K562 (cell line): ENCODE data around the gene NADSYN1. TPM values are rescaled to one million over a fixed set of nuclear protein-coding genes. Genes with fewer than 3 reads are reported as not detected.

Source experiments
- ATAC-seq: fragments of 200-7000 bp; cut with Tn5 transposase; 3 replicates; pipeline ENCODE4 v1.9.1; 2020; ENCODE audit warnings: moderate library complexity
- BruUV-seq: library from RNA; stranded (reverse); fragments of 400-500 nt; replicated peaks from 2 replicates; lab custom pipeline; 2021; lab: Mats Ljungman, UMichigan
- CTCF ChIA-PET: fragments of 300-600 bp; formaldehyde crosslinking; extraction: SDS; loops from one replicate; lab custom pipeline; 2021; ENCODE audit warnings: low intra/inter-chr PET ratio; lab: Yijun Ruan, JAX
- POLR2A ChIA-PET: fragments of 300-600, 350-650 bp; sonication (Branson Sonifier 250); formaldehyde crosslinking; extraction: SDS; loops from one replicate; lab custom pipeline; 2021; ENCODE audit warnings: antibody characterized with exemption, inconsistent platforms; lab: Yijun Ruan, JAX
- DNase-seq, 4 experiments: peaks; one replicate each; pipeline versions ENCODE4 v3.0.0 to v3.0.0-alpha.2; 2011 to 2018; ENCODE audit warnings: low spot score in 3 of 4, mixed read lengths in 3 of 4; ENCODE audit errors: extremely low read depth in 1 of 4
- FAIRE-seq: peaks from 2 replicates; lab custom pipeline; 2011; peaks lifted over from hg19 to GRCh38; lab: Jason Lieb, UNC
- H2AFZ ChIP-seq: 2 replicates; pipeline ENCODE4 v1.6.0; 2011; ENCODE audit warnings: low read depth, low read length, control low read depth, inconsistent platforms
- H3K27ac ChIP-seq: fragments of 200-600 bp; 3 replicates; pipeline ENCODE4 v1.8.0; 2011; ENCODE audit warnings: low read depth, mild to moderate bottlenecking, control low read depth, inconsistent platforms, low read length, moderate library complexity, mixed read lengths; ENCODE audit errors: extremely low read depth
- H3K27me3 ChIP-seq, 2 experiments: fragments of 300-600 bp in 1 of 2; 2 replicates in 1 of 2; 3 replicates in 1 of 2; pipeline versions ENCODE4 v1.6.0 to v1.8.0; 2011; ENCODE audit warnings: inconsistent platforms in 2 of 2, low read length in 2 of 2, mild to moderate bottlenecking in 1 of 2, mixed read lengths in 1 of 2, moderate library complexity in 1 of 2; ENCODE audit not compliant: control insufficient read depth in 2 of 2, insufficient read depth in 2 of 2
- H3K36me3 ChIP-seq: fragments of 300-600 bp; 3 replicates; pipeline ENCODE4 v1.8.0; 2011; ENCODE audit warnings: mild to moderate bottlenecking, low read length, inconsistent platforms; ENCODE audit not compliant: control insufficient read depth, insufficient read depth
- H3K4me1 ChIP-seq, 2 experiments: fragments of 200-600 bp in 1 of 2; replicated peaks in 1 of 2; 2 replicates in 1 of 2; 3 replicates in 1 of 2; pipeline versions ENCODE4 v1.5.1 to v1.8.0; 2011; ENCODE audit warnings: inconsistent platforms in 2 of 2, low read length in 2 of 2, mild to moderate bottlenecking in 1 of 2, mixed read lengths in 1 of 2, moderate library complexity in 1 of 2; ENCODE audit not compliant: control insufficient read depth in 2 of 2, insufficient read depth in 2 of 2
- H3K4me2 ChIP-seq: 2 replicates; pipeline ENCODE4 v1.6.1; 2011; ENCODE audit warnings: low read length, control low read depth, inconsistent platforms, mixed read lengths; ENCODE audit not compliant: insufficient read depth
- H3K4me3 ChIP-seq: fragments of 200-600 bp; sonication (generic), shearing (Covaris generic); 2 replicates; pipeline ENCODE4 v1.5.1; 2016; ENCODE audit warnings: control low read depth, inconsistent platforms
- H3K79me2 ChIP-seq: fragments of 200-600 bp; 3 replicates; pipeline ENCODE4 v1.8.0; 2011; ENCODE audit warnings: low read length, inconsistent platforms; ENCODE audit not compliant: control insufficient read depth, insufficient read depth
- H3K9ac ChIP-seq, 2 experiments: 2 replicates each; pipeline versions ENCODE4 v1.6.0 to v1.6.1; 2011; ENCODE audit warnings: low read depth in 2 of 2, low read length in 2 of 2, control low read depth in 1 of 2, inconsistent platforms in 1 of 2, mild to moderate bottlenecking in 1 of 2, mixed read lengths in 1 of 2; ENCODE audit not compliant: insufficient read depth in 1 of 2
- H3K9me1 ChIP-seq: one replicate; pipeline ENCODE4 v1.6.0; 2011; ENCODE audit warnings: inconsistent platforms, mild to moderate bottlenecking, low read length, moderate library complexity; ENCODE audit not compliant: control insufficient read depth, insufficient read depth
- H3K9me3 ChIP-seq: replicated peaks from 2 replicates; pipeline ENCODE4 v1.5.1; 2011; ENCODE audit warnings: low read depth, low read length, inconsistent platforms; ENCODE audit not compliant: control insufficient read depth, insufficient read depth
- H4K20me1 ChIP-seq: replicated peaks from 2 replicates; pipeline ENCODE4 v1.6.1; 2011; ENCODE audit warnings: low read length, inconsistent platforms, mixed read lengths; ENCODE audit not compliant: control insufficient read depth, insufficient read depth
- BCL6 ChIP-seq: fragments of 250-450 bp; sonication (Bioruptor Pico); IDR thresholded peaks from 2 replicates; pipeline ENCODE4 v1.4.0; 2020
- CBFA2T2 ChIP-seq: fragments of 450-650 bp; conservative IDR thresholded peaks from 2 replicates; pipeline ENCODE4 v1.6.1; 2017; ENCODE audit warnings: mild to moderate bottlenecking
- CTBP1 ChIP-seq: fragments of 450-650 bp; IDR thresholded peaks from 2 replicates; pipeline ENCODE4 v1.6.1; 2016; ENCODE audit warnings: borderline replicate concordance
- KDM5B ChIP-seq: fragments of 200-600 bp; sonication (generic); IDR thresholded peaks from 2 replicates; pipeline ENCODE4 v1.6.1; 2012; ENCODE audit warnings: low read depth, mild to moderate bottlenecking, moderate library complexity, low read length, control low read depth, inconsistent platforms; ENCODE audit not compliant: insufficient replicate concordance
- NUFIP1 ChIP-seq: fragments of 450-650 bp; IDR thresholded peaks from 2 replicates; pipeline ENCODE4 v1.6.1; 2018; ENCODE audit not compliant: partially characterized antibody
- RFX5 ChIP-seq: IDR thresholded peaks from 2 replicates; pipeline ENCODE4 v1.6.1; 2011; ENCODE audit warnings: low read depth, mild to moderate bottlenecking, improper control_type of control experiment, low read length
- SMAD3 ChIP-seq: fragments of 450-650 bp; formaldehyde crosslinking; conservative IDR thresholded peaks from 2 replicates; pipeline ENCODE4 v1.4.0; 2020; ENCODE audit warnings: mild to moderate bottlenecking
- ZC3H4 ChIP-seq: sonication (generic); formaldehyde crosslinking; IDR thresholded peaks from 2 replicates; pipeline ENCODE4 v1.9.0; 2021; ENCODE audit warnings: missing genetic modification reagents, borderline replicate concordance
- ZNF780A ChIP-seq: fragments of 250-450 bp; sonication (Bioruptor Pico); IDR thresholded peaks from 2 replicates; pipeline ENCODE4 v1.5.0; 2021; ENCODE audit warnings: mild to moderate bottlenecking
- WGBS: fragments of 100-300 bp; shearing (Covaris generic); methylation state at CpG from one replicate; pipeline ENCODE4 v1.1.6; 2016; ENCODE audit warnings: low coverage, mixed read lengths; ENCODE audit not compliant: insufficient coverage; ENCODE audit errors: missing lambda C conversion rate; 5-methylcytosine and 5-hydroxymethylcytosine counted together
- in situ Hi-C: fragments of 300-500 bp; cut with MboI; formaldehyde crosslinking; loops from 4 replicates; pipeline ENCODE4 v1.15.0; 2018; ENCODE audit warnings: inconsistent platforms, mixed read lengths
- intact Hi-C: fragments of 100-400 bp; cut with micrococcal nuclease; formaldehyde crosslinking; loops from 2 replicates; pipeline ENCODE4 v1.14.2; 2022
- polyA plus RNA-seq, 8 experiments: library from polyadenylated mRNA; depleted of rRNA in 4 of 8; stranded (reverse) in 5 of 8; unstranded in 3 of 8; fragments of >200 nt; fragmentation: Nextera tagmentation in 2 of 8; fragmentation: Illumina TruSeq in 1 of 8; extraction: Ambion mirVana in 2 of 8; extraction: Trizol in 1 of 8; gene quantifications; 2 replicates each; pipeline versions ENCODE4 v1.2.1 to v1.2.3, GENCODE V29; 2011 to 2014; ENCODE audit warnings: inconsistent platforms in 1 of 8, missing spikeins in 1 of 8
- total RNA-seq, 7 experiments: library from RNA; depleted of rRNA in 6 of 7; stranded (reverse); fragments of >200 nt in 6 of 7; fragmentation: Illumina TruSeq in 2 of 7; extraction: Trizol in 2 of 7; gene quantifications; 2 replicates each; pipeline versions ENCODE4 v1.2.1 to v1.2.3, GENCODE V29; 2011 to 2021; ENCODE audit warnings: low replicate concordance in 1 of 7
- TF ChIP-seq, protein P1 (sequence below): fragments of 250-450 bp; sonication (Bioruptor Pico); IDR thresholded peaks from 2 replicates; pipeline ENCODE4 v1.8.0; 2021; ENCODE audit warnings: borderline replicate concordance, mild to moderate bottlenecking, moderate library complexity; ENCODE audit not compliant: poor library complexity, severe bottlenecking
- TF ChIP-seq, protein P2 (sequence below): sonication (generic); formaldehyde crosslinking; IDR thresholded peaks from 2 replicates; pipeline ENCODE4 v1.8.1; 2022; ENCODE audit warnings: missing genetic modification reagents
- TF ChIP-seq, protein P3 (sequence below): fragments of 250-450 bp; sonication (Bioruptor Pico); IDR thresholded peaks from 2 replicates; pipeline ENCODE4 v1.5.0; 2020; ENCODE audit warnings: mild to moderate bottlenecking
- TF ChIP-seq, protein P4 (sequence below), 2 experiments: fragments of 450-650 bp in 1 of 2; IDR thresholded peaks; 2 replicates each; pipeline ENCODE4 v1.6.1; 2011 to 2017; ENCODE audit warnings: low read depth in 2 of 2, antibody characterized with exemption in 1 of 2, borderline replicate concordance in 1 of 2, low read length in 1 of 2, mild to moderate bottlenecking in 1 of 2, mixed read lengths in 1 of 2; ENCODE audit not compliant: control insufficient read depth in 1 of 2

Gene NADSYN1
- total and polyA plus RNA-seq, 9 of the 15 experiments (the other 6 are each of a cell fraction or from before 2014, with no cell fraction given), result 12.7 to 57.3 (median 42.1) TPM

DNA sequence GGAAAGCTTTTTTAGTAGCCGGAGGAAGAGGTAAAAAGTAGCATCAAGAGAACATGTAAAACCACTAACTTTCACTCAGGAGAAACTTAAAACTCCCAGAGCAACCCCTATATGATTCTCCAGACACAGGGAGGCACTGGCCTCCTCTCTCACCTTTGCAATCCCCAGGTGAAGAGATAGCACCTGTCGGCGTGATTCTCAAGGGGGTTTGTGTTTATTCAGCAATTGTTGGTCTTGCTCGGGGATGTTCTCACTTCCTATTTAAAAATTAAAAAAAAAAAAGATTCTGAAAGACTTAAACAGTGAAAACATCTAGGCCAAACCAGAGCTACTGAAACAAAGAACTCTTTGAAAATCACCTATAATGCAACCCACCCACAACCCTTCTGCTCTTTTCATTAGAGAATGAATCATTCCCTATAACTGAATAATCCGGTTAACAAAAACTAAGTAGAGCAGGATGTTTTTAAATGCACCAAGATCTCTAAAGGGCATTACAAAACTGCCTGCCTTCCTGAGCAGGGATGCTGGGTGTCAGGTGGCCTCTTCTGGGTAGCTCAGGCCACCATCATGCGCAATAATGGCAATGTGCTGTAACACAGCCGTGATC lies 29.7 kb upstream of the NADSYN1 start:
- no peaks in the 10 kb centered on the region for H3K4me1 ChIP-seq
- in situ Hi-C loops (no loop called here), intact Hi-C loops (no loop called here)
- no peaks in the 10 kb centered on the region for H3K9me3 ChIP-seq
- H3K9ac ChIP-seq, result no peak overlapping the region
- 6% methylated on average over 7 of the region's 7 CpGs for WGBS
- no peak for TF ChIP-seq ZNF780A
- TF ChIP-seq, protein P1, sequence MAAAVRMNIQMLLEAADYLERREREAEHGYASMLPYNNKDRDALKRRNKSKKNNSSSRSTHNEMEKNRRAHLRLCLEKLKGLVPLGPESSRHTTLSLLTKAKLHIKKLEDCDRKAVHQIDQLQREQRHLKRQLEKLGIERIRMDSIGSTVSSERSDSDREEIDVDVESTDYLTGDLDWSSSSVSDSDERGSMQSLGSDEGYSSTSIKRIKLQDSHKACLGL (CRISPR knock-in tag), result no peak
- TF ChIP-seq KDM5B, result no peak
- TF ChIP-seq, protein P2, sequence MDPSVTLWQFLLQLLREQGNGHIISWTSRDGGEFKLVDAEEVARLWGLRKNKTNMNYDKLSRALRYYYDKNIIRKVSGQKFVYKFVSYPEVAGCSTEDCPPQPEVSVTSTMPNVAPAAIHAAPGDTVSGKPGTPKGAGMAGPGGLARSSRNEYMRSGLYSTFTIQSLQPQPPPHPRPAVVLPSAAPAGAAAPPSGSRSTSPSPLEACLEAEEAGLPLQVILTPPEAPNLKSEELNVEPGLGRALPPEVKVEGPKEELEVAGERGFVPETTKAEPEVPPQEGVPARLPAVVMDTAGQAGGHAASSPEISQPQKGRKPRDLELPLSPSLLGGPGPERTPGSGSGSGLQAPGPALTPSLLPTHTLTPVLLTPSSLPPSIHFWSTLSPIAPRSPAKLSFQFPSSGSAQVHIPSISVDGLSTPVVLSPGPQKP (CRISPR knock-in tag), result no peak
- no peak for TF ChIP-seq CBFA2T2
- TF ChIP-seq, protein P3, sequence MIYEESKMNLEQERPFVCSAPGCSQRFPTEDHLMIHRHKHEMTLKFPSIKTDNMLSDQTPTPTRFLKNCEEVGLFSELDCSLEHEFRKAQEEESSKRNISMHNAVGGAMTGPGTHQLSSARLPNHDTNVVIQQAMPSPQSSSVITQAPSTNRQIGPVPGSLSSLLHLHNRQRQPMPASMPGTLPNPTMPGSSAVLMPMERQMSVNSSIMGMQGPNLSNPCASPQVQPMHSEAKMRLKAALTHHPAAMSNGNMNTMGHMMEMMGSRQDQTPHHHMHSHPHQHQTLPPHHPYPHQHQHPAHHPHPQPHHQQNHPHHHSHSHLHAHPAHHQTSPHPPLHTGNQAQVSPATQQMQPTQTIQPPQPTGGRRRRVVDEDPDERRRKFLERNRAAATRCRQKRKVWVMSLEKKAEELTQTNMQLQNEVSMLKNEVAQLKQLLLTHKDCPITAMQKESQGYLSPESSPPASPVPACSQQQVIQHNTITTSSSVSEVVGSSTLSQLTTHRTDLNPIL, result no peak
- no peak for TF ChIP-seq ZC3H4
- no peak for TF ChIP-seq NUFIP1
- no peak for TF ChIP-seq SMAD3 (CRISPR knock-in tag)
- TF ChIP-seq RFX5, result no peak
- TF ChIP-seq CTBP1, result no peak
- TF ChIP-seq, protein P4, sequence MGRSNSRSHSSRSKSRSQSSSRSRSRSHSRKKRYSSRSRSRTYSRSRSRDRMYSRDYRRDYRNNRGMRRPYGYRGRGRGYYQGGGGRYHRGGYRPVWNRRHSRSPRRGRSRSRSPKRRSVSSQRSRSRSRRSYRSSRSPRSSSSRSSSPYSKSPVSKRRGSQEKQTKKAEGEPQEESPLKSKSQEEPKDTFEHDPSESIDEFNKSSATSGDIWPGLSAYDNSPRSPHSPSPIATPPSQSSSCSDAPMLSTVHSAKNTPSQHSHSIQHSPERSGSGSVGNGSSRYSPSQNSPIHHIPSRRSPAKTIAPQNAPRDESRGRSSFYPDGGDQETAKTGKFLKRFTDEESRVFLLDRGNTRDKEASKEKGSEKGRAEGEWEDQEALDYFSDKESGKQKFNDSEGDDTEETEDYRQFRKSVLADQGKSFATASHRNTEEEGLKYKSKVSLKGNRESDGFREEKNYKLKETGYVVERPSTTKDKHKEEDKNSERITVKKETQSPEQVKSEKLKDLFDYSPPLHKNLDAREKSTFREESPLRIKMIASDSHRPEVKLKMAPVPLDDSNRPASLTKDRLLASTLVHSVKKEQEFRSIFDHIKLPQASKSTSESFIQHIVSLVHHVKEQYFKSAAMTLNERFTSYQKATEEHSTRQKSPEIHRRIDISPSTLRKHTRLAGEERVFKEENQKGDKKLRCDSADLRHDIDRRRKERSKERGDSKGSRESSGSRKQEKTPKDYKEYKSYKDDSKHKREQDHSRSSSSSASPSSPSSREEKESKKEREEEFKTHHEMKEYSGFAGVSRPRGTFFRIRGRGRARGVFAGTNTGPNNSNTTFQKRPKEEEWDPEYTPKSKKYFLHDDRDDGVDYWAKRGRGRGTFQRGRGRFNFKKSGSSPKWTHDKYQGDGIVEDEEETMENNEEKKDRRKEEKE (IDR thresholded peaks at IDR 0.05; ENCODE audit: borderline replicate concordance in 1 of 2, control insufficient read depth in 1 of 2, low read depth in 2 of 2, low read length in 1 of 2), result no peak
- TF ChIP-seq BCL6 (CRISPR knock-in tag), result no peak
- no peak overlapping the region for H3K27ac ChIP-seq
- ChIA-PET POLR2A (interaction anchor here (2.5 kb wide), 1 partner anchor 10 kb away, joined by 12 read pairs; no protein-coding TSS in a partner anchor), CTCF (no interaction called here)
- H3K79me2 ChIP-seq, result no peaks in the 10 kb centered on the region
- no peaks in the 10 kb centered on the region for H3K36me3 ChIP-seq
- H2AFZ ChIP-seq, result no peak overlapping the region
- ATAC-seq (no peak), FAIRE-seq (no peak), DNase-seq (no peak)
- H4K20me1 ChIP-seq, result no peaks in the 10 kb centered on the region
- peaks cover 11 to 39% of the 10 kb centered on the region in 2 experiments; a peak in 4 of 5 replicates for H3K27me3 ChIP-seq
- no peak overlapping the region for H3K4me3 ChIP-seq
- no TSS peak for BruUV-seq
- no peaks in the 10 kb centered on the region for H3K9me1 ChIP-seq
- no peak overlapping the region for H3K4me2 ChIP-seq
